WI38 (cell line): ENCODE data around the gene KRT5.

Experiments
- H3K4me3 ChIP-seq: 2 replicates; pipeline ENCODE4 v1.5.1; 2011; ENCODE audit warnings: low read depth, mild to moderate bottlenecking, control low read depth, low read length
- CTCF ChIP-seq: IDR thresholded peaks from 2 replicates; pipeline ENCODE4 v1.5.1; 2012; ENCODE audit warnings: low read depth, mild to moderate bottlenecking, control low read depth, low read length

KRT5 gene

GRCh38 chr12:52558781-52559445 is 38.7 kb upstream of the KRT5 start:
- TF ChIP-seq CTCF: no peak

GRCh38 chr12:52557476-52557875 is 37.3 kb upstream of the KRT5 start:
- no peak for TF ChIP-seq CTCF
- no peak overlapping the region for H3K4me3 ChIP-seq

More at GRCh38 chr12:52558781-52559445, 38.7 kb upstream of the KRT5 start:
- no peak overlapping the region for H3K4me3 ChIP-seq

GRCh38 chr12:52555577-52555976 is 35.4 kb upstream of the KRT5 start:
- no peak overlapping the region for H3K4me3 ChIP-seq
- no peak for TF ChIP-seq CTCF

GRCh38 chr12:52552681-52553195 is 32.5 kb upstream of the KRT5 start, which contains the start of gene KRT71:
Gene KRT71, minus strand, starts transcription at chr12:52553145. Its CDS starts 68 bp downstream, at chr12:52553077.
- TF ChIP-seq CTCF: no peak
- H3K4me3 ChIP-seq: no peak within 1 kb of the TSS

GRCh38 chr12:52552055-52552454 is 31.9 kb upstream of the KRT5 start:
- H3K4me3 ChIP-seq: no peak overlapping the region
- TF ChIP-seq CTCF: no peak

- no peak overlapping the region for H3K4me3 ChIP-seq
- no peak for TF ChIP-seq CTCF
These were observed 31.1 kb upstream of the KRT5 start for GRCh38 chr12:52551216-52551865.

- no peak for TF ChIP-seq CTCF
- no peak overlapping the region for H3K4me3 ChIP-seq
These were observed 25.9 kb upstream of the KRT5 start for GRCh38 chr12:52546126-52546525.
